HG03439 (cell line): Measurements from ENCODE around the gene ZNF579.
"Not testable (repeated sequence)": the region's sequence is repeated elsewhere in the genome, so short reads cannot be mapped to it uniquely, and the experiment has no call there.

ENCODE experiments used
- ATAC-seq: cut with Tn5 transposase; IDR thresholded peaks from one replicate; pipeline ENCODE4 v1.9.1; 2021; ENCODE audit warnings: mild to moderate bottlenecking, moderate library complexity; ENCODE audit not compliant: unreplicated experiment

The ZNF579 gene

GRCh38 chr19:55594996-55595545, 14.4 kb upstream of the ZNF579 start:
- ATAC-seq: no peak

DNA sequence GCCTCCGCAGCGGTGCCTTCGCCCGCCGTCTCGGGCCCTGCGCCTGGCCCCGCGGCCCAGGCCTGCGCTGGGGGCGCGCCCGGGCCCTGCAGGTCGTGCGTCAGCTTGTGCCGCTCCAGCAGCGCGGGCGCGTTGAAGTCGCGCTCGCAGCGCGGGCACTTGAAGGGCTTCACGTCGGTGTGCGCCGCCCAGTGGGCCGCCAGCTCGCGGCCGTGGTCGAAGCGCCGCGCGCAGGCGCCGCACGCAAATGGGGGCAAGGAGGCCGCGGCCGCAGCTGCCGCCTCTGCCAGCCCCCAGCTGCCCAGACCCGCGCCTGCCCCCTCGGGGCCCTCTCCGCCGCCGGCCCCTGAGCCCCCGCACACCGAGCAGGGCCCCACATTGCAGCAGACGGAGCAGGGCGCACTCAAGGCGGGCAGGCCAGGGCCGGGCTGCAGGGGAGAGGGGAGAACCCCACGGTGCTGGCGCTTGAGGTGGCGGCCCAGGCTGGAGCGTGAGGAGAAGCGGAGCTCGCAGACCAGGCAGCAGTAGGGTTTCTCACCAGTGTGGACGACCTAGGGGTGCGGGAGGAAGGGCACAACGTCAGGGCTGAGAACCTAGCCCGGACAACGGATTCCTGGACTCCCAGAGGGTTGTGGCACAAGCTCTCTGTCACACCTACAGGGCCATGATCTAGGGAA, 12.6 kb upstream of the ZNF579 start:
- no peak for ATAC-seq

- ATAC-seq: no peak
These were observed 11.9 kb upstream of the ZNF579 start for GRCh38 chr19:55592391-55593090.

- ATAC-seq: no peak
These were observed 10.9 kb upstream of the ZNF579 start for GRCh38 chr19:55591555-55591954.

- no peak for ATAC-seq
These were observed 10.0 kb upstream of the ZNF579 start for GRCh38 chr19:55590617-55591016.

GRCh38 chr19:55590109-55590508, 9.5 kb upstream of the ZNF579 start:
- ATAC-seq: no peak

- ATAC-seq: no peak
These were observed 8.1 kb upstream of the ZNF579 start for GRCh38 chr19:55588738-55589137.

DNA sequence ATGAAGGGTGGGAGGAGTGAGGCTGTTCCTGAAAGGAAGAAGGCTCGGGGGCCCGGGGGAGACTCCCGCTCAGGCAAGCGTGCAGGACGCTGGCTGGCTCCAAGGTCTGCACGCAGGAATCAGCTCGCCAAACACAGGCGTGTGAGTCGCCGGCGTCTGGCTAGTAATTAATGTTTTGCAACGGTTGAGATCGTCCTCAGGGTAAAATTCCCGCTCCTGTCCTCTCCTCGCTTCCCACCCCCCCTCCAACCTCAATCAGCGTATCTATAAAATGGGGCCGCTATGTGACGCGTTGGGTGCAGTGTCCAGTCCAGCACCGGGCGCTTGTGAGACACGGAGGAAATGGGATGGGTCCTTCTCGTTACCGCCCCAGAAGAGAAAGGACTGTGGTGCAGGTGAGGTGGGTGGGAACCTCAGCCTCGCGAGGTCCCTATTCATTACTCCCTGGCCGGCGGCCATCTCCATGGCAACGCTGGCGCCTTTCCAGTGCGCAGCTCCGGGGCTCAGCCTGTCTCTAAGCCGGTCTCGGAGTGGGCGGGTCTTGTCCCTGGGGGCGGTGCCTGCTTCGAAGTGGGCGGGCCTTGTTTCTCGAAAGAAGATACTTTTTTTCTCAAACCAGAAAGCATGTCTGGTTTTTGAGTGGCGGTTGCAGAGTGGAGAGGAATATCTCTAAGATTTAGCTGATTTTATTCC, 6.5 kb upstream of the ZNF579 start:
- ATAC-seq: peak; percentile 82

DNA sequence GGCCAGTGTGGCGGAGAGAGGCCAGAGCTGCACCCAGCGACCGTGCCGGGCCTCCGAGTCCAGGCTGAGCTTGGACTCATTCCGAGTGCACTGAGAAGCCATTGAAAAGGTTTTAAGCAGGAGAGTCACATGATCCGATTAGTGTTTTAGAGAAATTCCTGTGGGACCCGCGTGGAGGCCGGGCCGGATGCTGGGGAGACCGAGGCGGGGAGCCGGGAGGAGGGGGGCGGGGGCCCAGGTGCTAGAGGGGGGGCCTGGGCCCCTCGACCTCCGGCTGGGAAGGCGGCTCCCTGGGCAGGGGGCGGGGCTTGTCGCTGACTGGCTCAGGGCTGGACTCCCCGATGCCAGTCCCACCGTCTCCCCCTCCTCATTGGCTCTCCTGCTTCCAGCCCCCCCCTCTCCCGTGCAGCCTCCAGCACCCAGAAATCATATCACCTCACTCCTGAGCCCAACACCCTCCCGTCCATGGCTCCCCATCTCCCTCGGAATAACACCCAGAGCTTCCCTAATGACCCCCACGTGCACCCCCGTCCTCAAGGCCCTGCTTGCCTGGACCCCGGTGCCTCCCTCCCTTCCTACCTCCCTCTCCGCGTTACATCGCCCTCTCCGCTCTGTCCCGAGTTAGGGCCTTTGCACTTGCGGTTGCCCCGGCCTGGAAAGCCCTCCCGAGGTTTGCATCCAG, 5.2 kb upstream of the ZNF579 start:
- ATAC-seq: no peak

- no peak for ATAC-seq
These were observed 4.2 kb upstream of the ZNF579 start for GRCh38 chr19:55584871-55585270.

DNA sequence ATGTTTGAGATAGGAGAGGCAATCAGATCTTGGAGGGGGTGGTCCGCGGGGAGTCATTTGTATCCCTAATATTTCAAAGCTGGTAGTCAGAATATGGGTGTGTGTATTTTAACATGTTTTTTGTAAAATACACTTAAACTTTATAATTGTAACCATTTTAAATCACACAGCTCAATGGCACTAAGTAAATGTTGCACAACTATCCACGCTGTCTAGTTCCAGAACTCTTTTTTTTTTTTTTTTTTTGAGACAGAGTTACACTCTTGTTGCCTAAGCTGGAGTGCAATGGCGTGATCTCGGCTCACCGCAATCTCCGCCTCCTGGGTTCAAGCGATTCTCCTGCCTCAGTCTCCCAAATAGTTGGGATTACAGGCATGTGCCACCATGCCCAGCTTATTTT, 3.2 kb upstream of the ZNF579 start:
- ATAC-seq: not testable (repeated sequence)

- not testable (repeated sequence) for ATAC-seq
These were observed 1.6 kb upstream of the ZNF579 start for GRCh38 chr19:55582284-55582683.

- ATAC-seq: no peak
These were observed 1.2 kb upstream of the ZNF579 start for GRCh38 chr19:55581823-55582223.

DNA sequence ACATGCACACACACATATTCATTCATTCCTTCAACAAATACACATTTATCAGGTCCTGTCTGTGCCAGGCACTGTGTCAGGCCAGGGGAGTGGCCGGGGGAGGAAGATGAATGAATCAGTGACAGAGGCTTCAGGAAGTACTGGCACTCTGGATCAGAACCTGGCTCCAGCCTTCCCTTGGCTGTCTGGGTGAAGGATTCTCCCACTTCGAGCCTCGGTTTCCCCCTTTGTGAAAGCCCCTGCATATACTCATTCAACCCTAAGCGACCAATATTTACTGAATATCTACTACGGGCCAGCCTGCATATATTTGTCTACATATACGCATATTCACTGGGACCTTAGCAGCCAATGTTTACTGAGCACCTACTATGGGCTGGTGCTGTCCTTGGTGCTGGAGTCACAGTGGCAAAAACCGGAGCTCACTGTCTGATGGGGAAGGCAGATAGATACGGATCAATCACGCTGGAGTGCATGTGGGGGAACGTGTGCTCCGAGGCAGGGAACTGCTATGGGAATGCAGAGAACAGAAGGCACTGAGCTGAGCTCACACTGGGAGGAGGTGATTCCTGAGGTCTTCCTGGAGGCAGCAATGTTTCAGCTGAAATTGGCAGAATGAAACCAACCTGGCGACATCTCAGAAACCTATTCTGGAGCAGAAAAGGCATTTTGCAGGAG, 636 bp upstream of the ZNF579 start:
- no peak for ATAC-seq

DNA sequence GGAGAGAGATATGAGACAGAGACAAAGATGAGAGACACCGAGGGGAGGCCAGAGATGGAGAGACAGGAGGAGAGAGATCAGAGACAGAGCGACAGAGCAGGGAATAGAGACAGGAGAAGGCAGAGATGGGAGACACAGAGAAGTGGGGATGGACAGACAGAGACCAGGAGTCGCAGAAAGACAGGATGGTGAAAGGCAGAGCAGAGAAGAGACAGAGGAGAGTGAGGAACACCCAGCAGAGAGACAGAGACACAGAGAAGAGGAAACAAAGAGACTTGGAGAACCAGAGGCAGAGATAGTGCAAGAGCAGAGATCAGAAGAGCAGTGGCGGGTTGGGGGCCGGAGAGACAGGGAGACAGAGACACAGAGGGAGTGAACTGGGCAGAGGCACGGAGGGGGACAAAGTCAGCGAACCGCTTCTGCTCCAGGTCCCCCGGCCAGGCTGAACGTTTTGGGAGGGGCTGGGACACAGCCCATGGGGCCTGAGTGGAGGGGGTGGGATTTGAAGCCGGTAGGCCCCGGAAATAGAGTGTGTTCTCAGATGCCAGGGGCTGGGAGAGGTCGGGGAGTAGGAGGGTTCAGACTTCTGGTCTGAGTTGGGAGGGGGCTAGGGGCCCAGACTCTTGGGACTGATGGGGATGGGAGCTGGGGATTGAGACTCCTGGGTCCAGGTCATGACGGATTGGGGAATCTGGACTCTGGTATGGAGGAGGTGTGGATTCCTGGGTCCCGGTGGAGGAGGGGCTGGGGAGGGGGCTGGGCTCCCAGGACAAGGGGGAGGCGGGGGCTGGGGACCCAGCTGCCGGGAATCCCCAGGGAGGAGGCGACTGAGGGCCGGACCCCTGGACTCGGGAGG, 654 bp downstream of the ZNF579 start:
- no peak for ATAC-seq

- ATAC-seq: no peak
These were observed 1.6 kb downstream of the ZNF579 start for GRCh38 chr19:55578761-55579747.

DNA sequence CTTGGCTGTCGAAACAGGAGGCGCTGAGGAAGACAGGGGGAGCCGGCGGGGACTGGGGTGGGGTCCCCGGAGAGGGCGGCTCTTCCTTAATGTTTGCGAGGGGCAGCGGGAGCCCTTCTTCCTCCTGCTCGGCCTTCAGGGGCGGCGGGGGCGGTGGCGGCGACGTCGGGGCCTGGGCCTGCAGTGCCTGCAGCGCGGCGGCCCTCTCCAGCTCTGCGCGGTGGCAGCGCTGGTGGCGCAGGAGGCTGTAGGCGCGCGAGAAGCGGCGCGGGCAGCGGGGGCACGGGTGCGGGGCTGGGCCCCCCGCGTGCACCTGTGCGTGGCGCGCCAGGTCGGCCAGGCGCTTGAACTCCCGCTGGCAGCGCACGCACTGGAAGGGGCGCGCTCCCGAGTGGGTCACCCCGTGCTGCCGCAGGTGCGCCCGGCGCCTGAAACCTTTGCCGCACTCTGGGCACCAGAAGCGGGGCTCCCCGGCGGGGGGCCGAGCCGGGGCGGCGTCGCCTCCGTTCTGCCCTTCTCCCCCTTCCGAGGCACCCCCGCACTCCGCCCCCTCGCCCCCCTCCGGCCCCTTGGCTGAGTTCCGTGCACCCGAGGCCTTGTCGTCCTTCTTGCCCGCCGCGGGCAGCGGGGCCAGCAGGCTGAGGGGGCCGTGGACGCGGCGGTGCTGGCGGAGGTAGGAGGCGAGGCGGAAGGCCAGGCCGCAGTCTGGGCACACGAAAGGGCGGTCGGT, 2.5 kb downstream of the ZNF579 start:
- ATAC-seq: no peak

- ATAC-seq: no peak
These were observed 3.9 kb downstream of the ZNF579 start for GRCh38 chr19:55576746-55577145.
